Iris pigment epithelial cell (primary cell): ENCODE results near the gene NCKIPSD.

Experiments
- DNase-seq: peaks from one replicate; pipeline ENCODE4 v3.0.0-alpha.2; 2011; ENCODE audit warnings: low read depth

NCKIPSD gene

GRCh38 chr3:48678566-48679380 is 6.9 kb downstream of the NCKIPSD start:
- DNase-seq, result no peak

DNA sequence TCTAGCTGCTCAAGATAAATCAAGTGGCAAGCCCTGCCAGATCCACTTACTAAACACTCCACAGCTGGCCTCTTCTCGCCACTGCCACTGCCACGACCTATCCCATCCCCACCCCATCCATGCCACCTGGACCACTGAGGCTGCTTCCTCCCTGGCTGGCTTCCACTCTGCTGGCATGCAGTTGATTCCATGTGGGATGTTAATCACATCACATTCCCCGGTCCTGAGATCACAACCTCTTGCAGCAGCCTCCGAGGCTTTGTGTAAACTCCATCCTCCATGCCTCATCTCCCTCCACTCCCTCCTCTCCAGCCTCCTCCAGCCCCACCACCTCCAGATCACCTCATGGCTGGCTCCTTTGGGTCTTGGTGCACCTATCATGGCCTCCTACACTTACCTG is 7.7 kb downstream of the NCKIPSD start:
- DNase-seq, result peak; percentile 47

GRCh38 chr3:48674505-48674904 is 11.2 kb downstream of the NCKIPSD start:
- no peak for DNase-seq

- DNase-seq, result no peak
These were observed 13.2 kb downstream of the NCKIPSD start for GRCh38 chr3:48672522-48672921.

- no peak for DNase-seq
These were observed 20.8 kb downstream of the NCKIPSD start for GRCh38 chr3:48664929-48665328.

DNA sequence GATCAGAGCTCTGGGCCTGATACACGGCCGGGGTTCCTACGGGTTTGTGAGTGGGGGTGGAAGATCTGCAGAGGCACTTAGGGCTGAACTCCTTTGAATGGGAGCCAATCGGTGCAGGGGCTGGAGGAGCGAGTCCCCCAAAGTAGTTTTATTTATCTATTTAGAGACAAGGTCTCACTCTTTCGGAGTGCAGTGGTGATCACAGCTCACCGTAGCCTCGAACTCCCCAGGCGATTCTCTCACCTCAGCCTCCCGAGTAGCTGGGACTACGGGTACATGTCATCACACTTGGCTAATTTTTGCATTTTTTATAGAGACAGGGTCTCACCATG is 21.4 kb downstream of the NCKIPSD start:
- DNase-seq, result no peak

GRCh38 chr3:48663489-48664312 is 22.0 kb downstream of the NCKIPSD start:
- DNase-seq, result peak; percentile 100

DNA sequence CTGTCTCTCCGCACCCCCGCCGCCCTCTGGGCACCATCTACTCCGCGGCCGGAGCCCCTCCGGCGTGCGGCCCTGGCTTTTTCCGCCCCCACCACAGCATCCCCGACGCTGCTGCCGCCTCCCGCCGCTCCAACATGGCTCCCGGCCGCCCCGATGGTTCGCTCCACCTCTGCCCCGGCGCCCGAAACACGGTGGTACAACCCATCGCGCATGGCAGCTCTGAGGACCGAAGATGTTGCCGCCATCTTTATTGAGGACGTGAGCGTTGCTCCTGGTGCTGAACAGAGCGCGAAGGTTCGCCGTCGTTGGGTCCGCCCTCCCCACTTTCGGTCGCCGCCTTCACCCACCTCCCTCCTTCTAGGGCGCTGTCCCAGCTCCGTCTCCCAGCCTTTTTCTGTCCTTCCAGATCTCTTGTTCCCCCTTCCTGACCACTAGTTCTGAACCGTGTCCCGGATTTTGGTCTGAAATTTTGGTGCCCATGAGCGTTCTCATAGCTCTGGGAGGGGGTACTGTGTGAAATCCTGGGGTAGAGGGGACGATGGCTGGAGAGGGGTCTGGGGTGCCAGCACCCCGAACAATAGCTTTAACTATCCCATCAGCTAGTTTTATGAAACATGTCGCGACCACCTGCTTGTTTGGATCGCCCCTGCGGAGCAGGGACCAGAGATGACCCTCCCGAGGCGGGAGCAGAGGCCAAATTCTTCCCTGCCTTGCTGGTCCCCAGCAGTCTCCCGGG is 22.8 kb downstream of the NCKIPSD start, which contains the start of gene CELSR3:
TSS of gene CELSR3 (minus strand) at position 134 of the 736 bp plus-strand sequence. CDS start 252 bp downstream, outside the sequence.
- peak; percentile 93 for DNase-seq

GRCh38 chr3:48662145-48662752 is 23.5 kb downstream of the NCKIPSD start:
- DNase-seq, result no peak

GRCh38 chr3:48661501-48662144 is 24.1 kb downstream of the NCKIPSD start:
- DNase-seq, result peak; percentile 46

- DNase-seq, result no peak
These were observed 24.8 kb downstream of the NCKIPSD start for GRCh38 chr3:48660800-48661400.

DNA sequence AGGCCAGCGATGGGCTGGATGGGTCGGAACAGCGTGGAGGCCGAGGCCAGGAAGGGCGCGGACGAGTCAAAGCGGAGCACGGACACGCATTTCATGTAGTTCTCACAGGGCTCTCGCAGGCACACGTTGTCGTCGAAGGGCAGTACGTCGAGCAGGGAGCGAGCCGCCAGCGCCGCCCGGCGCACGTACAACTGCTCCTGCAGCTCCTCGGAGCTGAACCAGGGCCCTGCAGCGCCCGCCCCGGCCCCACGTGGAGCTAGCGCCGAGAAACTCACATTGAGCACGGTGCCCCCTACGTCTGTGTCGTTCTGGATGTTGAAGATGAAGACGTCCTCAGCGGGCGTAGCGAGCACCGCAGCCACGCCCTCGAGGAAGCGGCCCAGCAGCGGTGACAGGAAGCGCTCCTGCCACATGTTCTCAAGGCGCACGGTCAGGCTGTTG is 28.9 kb downstream of the NCKIPSD start:
- DNase-seq, result no peak

- DNase-seq, result peak; percentile 68
These were observed 29.5 kb downstream of the NCKIPSD start for GRCh38 chr3:48656061-48656840.

DNA sequence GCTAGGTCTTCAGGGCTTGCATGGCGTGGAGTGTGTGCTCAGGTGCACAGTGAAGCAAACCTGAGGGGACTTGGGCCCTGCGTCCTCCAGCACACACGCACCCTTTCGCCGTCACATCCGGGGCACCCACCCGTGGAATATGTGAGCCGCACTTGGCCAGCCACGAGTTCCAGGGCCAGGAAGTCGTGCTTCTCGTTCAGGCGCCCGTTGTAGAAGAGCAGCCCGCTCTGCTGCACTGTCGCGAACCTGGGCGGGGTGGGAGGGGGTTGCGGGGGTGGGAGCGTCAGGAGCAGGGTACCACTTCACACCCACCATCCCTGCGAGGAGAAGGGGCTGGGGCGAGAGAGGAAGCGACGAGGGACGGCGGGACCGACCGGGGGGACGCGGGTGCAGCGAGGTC is 30.1 kb downstream of the NCKIPSD start:
- DNase-seq, result no peak

GRCh38 chr3:48655063-48655462 is 30.7 kb downstream of the NCKIPSD start:
- DNase-seq, result no peak

DNA sequence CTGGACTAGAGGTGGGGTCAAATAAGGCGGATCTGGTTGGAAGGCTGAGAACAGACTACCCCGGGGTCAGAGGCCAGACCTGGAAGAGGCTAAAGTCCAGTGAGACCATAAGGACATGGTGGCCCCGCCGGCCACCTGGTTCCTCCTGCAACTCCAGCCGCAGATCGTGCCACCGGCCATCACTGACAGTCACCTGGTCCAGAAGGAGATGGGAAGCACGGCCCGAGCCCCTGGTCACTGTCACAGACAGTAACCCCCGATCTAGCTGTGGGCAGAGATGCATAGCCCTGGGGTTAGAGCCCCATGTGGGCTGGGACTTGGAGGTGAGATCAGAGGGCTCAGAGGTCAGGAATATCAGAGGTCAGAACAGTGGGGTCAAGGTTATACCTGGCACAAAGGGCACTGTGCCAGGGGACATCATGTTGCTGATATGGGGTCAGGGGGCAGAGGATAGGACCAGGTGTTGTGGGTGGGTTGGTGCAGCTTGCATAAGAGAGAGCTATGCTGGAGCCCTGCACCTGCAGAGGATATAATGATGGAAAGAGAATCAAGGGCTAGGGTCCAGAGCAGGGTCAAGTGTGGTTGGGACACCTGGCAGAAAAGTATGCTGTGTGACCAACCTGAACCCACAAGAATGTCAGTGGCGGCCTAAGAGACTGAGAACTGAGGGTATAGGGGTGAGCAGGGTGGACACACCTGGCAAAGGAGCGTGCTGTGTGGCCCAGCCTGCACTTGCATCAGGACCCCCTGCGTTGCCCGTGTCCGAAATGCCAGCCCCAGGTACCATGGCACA is 32.6 kb downstream of the NCKIPSD start:
- DNase-seq, result no peak

DNA sequence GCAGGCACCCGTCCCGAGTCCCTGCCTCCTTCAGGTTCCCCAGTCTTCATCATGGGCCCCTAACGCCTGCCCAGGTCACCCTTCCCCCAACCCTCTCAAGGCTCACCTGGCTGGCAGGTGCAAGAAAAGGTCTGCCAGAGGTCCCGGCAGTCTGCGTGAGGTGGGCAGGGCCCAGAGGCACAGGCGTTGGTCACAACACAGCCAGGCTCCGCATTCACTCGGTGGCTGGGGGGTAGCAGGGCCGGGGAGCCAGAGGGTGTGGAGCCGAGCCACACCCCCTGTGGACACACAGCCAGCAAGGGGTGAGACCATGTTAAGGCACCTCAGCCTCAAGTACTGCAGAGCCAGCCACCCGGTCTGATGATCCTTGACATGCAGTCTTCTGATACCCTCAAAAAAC is 33.9 kb downstream of the NCKIPSD start:
- DNase-seq, result no peak

DNA sequence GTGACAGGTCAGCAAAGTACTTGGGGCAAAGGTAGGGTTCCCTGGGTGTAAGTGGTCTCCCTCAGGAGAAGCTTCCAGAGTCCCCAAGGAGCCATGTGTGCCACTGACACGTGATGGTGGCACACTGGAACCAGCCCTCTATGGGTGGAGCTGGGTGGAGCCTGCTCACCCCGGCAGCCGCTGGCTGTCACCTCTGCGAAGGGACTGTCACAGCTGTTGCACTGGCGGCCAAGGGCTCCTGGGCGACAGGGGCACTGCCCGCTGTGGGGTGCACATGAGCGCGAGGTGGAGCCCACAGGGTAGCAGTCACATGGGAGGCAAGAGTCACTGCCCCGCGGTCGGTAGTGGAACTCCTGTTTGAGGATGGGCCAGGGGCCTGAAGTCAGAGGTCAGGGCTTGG is 35.0 kb downstream of the NCKIPSD start:
- no peak for DNase-seq

DNA sequence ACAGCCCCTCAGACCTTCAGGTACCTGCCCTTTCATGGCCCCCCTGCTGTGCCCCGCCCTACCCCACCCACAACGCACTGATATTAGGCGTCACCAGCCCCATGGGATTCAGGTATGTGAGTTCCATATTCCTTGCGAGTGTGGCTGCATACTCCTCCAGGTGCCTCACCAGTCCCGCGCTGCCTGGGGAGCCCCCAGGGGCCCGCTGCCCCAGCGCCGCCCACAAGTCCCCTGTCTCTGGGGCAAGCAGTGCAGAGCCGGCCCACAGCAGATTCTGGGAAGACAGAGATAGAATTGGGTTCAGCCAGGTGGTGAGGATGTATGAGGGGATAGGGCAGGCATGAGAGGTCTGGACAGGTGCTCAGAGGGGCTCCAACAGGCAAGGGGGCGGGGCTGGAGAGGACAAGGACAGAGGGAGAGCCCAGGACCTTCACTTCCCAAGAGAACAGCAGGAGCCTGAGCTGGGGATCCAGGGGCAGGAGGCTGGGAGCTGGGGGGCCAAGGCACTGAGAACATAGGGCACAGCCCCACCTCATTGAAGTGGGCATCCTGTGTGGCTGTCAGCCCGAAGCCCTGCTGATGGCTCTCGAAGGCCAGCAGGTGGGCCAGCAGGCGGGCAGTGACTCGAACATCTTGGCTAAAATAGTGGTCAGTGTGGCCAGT is 37.4 kb downstream of the NCKIPSD start:
- no peak for DNase-seq
